ENCODE data around the gene TMCC2.

DNA sequence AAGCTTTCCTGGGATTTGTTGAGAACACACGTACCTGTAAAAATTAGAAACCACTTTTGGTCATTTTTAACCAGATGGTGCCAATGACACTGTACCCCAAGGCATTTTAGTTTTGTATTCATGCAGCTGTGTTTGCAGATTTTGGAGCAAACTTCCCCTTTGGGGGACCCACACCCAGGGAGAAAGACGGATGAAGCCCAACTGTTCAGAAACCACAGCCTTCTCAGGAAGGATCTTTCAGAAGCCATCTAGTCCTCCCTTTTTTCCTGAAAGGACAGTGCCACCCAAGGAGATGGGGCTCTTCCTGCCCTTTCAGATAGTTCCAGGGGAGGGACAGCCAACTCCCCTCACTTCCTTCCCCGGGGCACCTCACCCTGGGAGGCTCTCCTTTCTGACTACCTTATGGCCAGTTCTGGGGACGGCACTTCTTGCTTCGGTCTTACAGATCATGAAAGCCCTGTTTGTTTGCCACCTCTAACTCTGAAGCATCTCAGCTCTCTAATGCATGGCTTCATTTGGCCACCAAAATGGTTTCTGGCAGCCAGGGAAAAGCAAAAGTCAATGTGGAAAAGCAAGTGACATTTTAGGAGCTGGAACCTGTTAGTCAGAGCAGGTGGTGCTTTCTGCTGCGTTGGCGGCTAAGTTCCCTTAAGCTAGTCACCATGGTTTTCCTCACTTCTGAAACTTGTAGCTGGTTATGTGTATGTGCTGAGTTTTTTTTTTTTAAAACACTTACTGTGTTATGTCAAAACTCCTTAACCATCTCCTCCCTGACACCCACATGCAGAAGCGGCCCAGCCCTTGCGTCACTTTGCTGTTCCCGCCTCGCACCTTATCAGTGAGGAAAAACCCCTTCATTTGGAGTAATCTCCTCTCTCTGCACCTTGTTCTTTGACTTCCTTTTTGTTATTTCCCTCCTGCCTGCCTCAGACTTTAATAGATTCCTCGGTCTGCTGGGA lies 10.1 kb downstream of the TMCC2 start:
- no peak for TF ChIP-seq POLR2A (IDR thresholded peaks at IDR 0.05)
- TF ChIP-seq, protein P1, sequence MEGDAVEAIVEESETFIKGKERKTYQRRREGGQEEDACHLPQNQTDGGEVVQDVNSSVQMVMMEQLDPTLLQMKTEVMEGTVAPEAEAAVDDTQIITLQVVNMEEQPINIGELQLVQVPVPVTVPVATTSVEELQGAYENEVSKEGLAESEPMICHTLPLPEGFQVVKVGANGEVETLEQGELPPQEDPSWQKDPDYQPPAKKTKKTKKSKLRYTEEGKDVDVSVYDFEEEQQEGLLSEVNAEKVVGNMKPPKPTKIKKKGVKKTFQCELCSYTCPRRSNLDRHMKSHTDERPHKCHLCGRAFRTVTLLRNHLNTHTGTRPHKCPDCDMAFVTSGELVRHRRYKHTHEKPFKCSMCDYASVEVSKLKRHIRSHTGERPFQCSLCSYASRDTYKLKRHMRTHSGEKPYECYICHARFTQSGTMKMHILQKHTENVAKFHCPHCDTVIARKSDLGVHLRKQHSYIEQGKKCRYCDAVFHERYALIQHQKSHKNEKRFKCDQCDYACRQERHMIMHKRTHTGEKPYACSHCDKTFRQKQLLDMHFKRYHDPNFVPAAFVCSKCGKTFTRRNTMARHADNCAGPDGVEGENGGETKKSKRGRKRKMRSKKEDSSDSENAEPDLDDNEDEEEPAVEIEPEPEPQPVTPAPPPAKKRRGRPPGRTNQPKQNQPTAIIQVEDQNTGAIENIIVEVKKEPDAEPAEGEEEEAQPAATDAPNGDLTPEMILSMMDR (IDR thresholded peaks at IDR 0.05), result no peak

All from prostate gland (tissue), 2 donors.